Ammon's horn (tissue), 1 donor: ENCODE measurements around the gene MYPN.

Source experiments
- DNase-seq: peaks from one replicate; pipeline ENCODE4 v3.0.0-alpha.2; 2016; ENCODE audit warnings: low spot score

Gene MYPN

DNA sequence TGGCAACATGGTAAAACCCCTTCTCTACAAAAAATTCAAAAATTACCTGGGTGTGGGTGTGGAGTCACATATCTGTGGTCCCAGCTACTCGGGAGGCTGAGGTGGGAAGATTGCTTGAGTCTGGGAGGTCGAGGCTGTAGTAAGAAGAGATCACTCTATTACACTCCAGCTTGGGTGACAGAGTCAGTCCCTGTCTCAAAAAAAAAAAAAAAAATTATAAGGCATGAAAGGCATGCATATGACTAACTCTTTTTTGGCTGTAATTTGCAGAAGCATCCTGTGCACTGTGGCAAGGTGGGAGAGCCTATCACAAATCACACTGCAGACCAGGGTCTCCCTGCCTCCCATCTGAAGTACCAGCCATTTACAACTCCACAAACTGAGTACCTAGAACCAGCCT lies 14.1 kb upstream of the MYPN start:
- no peak for DNase-seq

DNA sequence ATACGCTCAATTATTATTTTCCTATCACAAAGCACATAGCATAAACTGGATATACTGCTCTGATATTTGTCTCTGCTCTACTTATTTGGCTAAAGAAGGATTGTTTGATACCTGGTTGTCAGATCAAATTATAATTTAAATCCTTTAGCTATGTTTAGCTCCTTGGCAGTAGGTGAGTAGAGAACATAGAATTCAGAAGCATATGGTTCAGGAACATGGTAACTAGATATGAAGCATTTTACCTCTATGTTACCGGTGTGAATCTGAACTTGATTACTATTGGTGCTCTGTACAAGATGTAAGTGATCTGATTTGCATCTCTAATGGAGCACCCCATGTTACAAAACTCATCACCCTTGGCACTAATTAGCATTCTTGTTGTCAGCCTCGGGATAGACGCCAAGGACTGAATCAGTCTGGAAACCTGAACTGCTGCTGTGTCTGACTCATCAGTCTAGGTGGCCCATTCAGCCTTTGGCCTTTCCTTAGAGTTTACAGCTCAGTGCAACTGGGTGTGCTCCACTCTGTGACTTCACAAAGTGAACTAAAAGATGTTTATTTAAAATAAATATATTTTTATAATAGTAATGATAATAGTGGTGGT lies 12.3 kb upstream of the MYPN start:
- DNase-seq: peak; percentile 28

GRCh38 chr10:68099736-68100135 lies 9.6 kb upstream of the MYPN start:
- no peak for DNase-seq

DNA sequence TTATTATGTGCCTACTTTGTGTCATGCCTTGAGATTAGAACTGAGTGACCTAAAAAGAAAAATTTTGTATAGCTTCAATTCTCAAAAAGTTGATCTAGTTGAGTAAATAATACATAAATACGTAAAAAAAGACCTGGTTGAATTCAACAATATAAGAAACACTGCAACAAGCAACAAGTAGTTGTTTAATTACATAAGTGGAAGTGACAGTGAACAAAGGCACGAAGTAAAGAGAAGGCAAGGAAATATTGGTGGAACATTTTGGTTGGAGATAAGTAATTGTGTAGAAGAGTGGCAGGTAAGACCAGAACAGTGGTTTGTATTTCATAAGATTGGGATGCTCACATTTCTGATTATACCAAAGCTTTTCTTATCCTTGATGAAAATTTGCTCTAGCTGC lies 8.2 kb upstream of the MYPN start:
- no peak for DNase-seq

DNA sequence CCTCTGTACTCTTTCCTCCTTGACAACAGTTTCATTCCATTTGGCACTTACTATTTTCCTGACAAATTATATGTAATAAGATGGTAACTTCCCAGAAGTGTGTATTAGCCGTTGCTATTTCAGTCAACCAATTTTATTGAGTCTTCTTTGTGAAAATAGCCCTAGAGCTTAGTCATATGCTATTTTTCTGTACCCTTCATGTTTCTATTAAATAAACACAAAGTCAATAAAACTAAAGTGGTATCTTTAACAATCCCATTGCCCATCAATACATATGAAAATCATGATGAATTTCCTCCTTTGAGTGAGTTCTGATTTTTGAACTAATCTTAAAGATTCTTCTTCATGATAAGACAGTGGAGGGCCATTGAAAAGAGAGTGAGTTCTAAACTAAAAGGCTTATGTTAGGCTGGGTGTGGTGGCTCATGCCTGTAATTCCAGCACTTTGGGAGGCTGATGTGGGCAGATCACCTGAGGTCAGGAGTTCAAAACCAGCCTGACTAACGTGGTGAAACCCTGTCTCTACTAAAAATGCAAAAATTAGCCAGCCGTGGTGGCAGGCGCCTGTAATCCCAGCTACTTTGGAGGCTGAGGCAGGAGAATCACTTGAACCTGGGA lies 5.9 kb upstream of the MYPN start:
- no peak for DNase-seq

DNA sequence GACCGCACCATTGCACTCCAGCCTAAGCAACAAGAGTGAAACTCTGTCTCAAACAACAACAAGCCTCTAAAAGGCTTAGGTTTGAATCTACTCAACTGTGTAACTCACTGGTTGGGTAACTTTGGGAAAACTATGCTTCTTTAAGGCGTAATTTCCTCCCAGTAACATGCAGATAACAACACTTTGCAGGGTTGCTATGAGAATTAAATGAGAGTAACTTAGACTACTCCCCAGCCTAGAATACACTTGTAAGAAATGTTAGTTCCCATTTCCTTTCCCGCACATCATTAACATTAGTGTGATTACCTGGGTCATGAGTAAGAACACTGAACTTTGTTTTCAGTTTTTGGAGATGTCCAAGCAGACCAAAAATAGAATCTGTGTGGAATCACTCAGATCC lies 5.4 kb upstream of the MYPN start:
- no peak for DNase-seq

GRCh38 chr10:68105820-68106219 lies 3.5 kb upstream of the MYPN start:
- peak; percentile 5 for DNase-seq

DNA sequence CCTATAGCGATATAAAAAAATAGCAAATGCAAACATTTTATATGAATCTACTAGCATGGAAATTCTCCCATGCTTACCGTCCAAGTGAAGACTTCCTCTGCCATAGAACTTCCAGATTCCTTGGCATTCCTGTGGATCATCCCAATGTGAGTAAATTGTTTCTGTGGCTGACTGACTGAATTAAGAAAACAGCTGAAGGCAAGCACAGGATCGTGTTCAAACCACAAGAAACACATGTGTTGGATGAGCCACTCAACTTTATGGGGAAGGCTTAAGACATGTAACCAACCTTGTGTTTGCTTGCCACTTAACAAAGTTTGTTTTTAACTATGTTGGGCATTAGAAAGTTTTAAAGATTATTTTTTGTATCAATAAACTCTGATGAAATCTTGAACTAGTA lies 2.6 kb upstream of the MYPN start:
- DNase-seq: no peak

- DNase-seq: no peak
Measured at GRCh38 chr10:68107651-68108050, 1.6 kb upstream of the MYPN start.

DNA sequence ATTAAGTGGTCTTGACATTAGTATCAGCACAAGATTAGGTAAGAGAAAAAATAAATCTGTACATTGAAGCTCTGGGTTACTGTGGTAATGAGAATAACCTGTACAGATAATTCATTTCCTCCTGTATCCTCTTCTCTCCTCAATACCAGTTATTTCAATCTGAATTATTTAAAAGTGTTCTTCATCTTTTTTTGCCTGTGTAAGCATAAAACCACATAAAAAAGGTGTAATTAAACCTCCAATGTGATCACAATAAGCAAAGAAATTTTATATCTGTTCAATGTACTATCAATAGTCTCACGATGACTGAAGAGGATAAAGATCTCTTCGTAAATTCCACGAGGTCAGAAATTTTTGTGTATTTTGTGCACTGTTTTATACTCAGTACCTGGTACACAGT lies 1.2 kb upstream of the MYPN start:
- DNase-seq: no peak

DNA sequence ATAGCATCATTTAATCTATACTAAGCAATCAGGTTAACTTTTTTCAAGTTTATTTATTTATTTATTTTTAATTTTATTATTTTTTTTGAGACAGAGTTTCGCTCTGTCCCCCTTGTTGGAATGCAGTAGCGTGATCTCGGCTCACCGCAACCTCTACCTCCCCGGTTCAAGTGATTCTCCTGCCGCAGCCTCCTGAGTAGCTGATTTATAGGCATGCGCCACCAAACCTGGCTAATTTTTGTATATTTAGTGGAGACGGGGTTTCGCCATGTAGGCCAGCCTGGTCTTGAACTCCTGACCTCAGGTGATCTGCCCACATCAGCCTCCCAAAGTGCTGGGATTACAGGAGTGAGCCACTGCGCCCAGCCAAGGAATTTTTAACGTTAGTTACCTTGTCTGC lies 635 bp upstream of the MYPN start:
- no peak for DNase-seq

DNA sequence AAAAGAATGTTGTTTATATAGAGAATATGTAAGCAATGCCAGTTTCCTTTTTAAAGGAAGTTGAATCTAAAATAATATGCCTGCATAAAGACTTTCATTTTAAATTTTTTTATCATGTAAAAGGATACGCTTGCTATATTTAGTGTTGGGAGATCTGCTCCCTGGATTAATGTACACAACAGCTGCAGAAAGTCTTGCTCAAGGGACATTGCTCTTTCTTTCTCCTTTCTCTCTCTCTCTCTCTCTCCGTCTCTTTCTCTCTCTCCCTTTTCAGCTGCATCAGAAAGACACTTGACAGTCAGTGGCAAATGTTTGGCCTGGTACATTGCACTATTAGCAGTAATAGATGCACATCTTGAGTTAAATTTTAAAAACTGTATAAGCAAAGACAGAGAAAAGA lies 739 bp downstream of the MYPN start:
- DNase-seq: no peak

- DNase-seq: no peak
Measured at GRCh38 chr10:68111584-68111983, 2.3 kb downstream of the MYPN start.

- DNase-seq: no peak
Measured at GRCh38 chr10:68112837-68113236, 3.5 kb downstream of the MYPN start.

DNA sequence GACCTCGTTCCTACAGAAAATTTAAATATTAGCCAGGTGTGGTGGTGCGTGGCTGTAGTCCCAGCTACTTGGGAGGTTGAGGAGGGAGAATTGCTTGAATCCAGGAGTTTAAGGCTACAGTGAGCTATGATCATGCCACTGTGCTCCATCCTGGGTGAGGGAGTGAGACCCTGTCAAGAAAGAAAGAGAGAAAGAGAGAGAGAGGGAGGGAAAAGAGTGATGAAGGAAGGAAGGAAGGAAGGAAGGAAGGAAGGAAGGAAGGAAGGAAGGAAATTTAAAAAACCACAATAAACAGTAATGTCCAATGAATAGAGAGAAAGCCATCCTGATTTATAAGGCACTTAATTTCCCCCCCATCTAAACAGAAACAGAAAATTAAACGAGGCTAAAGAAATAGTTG lies 9.4 kb downstream of the MYPN start:
- DNase-seq: no peak

DNA sequence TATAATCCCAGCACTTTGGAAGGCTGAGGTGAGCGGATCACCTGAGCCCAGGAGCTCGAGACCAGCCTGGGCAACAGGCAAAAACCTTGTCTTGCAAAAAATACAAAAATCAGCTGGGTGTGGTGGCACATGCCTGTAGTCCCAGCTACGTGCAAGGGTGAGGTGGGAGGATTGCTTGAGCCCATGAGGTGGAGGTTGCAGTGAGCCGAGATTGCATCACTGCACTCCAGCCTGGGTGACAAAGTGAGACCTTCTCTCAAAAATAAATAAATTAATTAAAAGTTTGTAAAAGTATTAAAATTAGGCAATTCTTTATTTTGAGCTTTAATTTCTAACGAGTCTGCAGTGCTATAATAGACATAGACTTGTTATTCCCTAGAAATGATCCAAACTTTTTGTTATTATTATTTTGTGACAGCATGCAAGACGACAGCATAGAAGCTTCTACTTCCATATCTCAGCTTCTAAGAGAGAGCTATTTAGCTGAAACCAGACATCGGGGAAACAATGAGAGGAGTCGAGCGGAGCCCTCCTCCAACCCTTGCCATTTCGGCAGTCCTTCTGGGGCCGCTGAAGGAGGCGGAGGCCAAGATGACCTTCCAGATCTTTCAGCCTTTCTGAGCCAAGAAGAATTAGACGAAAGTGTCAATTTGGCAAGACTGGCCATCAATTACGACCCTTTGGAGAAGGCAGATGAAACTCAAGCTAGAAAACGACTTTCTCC lies 11.9 kb downstream of the MYPN start:
- DNase-seq: no peak

DNA sequence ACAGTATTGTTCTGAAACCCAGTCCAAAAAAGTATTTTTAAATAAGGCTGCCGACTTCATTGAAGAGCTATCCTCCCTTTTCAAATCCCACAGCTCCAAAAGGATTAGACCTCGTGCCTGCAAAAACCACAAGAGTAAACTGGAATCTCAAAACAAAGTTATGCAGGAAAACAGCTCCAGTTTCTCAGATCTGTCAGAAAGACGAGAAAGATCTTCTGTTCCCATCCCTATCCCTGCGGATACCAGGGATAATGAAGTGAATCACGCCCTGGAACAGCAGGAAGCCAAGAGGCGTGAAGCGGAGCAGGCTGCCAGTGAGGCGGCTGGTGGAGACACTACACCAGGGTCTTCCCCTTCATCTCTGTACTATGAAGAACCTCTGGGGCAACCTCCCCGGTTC lies 12.6 kb downstream of the MYPN start:
- DNase-seq: no peak

DNA sequence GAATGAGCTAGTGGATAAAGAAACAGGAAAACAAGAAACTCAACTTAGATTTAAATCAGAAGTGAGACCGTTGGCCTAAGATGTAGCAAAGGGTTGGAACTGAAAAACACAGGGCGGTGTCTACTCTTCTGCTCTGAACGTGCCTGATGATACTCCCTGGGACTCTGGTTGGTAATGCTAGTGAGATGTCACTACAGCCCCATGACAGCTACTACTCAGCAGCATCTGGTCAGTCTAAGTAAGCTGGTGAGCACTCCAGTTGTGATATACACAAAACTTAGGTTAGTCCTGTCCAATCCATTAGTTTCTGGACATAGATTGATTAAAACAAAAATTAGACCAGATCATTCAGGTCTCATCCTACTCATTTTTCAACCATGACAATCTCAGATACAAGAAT lies 15.4 kb downstream of the MYPN start:
- no peak for DNase-seq

- DNase-seq: no peak
Measured at GRCh38 chr10:68125772-68126171, 16.5 kb downstream of the MYPN start.

GRCh38 chr10:68128015-68128414 lies 18.7 kb downstream of the MYPN start:
- DNase-seq: no peak

- DNase-seq: no peak
Measured at GRCh38 chr10:68132391-68132790, 23.1 kb downstream of the MYPN start.

DNA sequence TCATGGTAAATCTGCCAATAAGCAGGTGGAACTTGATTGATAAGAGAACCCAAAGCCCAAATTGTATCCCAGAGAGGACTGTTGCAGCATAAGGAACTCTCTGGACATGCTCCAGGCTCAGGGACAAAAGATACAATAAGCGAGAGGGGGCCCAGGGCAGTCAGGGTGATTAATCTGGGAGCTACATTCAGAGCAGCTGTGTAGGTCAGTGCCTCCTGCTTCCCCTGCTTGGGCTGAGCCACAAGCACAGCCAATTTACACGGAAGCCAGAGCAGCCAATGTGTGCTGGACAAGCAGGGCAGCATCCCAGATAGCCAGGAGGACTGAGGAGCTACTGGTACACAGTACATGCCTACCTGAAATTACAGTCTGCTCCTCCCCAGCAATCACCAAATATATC lies 24.2 kb downstream of the MYPN start:
- DNase-seq: no peak

DNA sequence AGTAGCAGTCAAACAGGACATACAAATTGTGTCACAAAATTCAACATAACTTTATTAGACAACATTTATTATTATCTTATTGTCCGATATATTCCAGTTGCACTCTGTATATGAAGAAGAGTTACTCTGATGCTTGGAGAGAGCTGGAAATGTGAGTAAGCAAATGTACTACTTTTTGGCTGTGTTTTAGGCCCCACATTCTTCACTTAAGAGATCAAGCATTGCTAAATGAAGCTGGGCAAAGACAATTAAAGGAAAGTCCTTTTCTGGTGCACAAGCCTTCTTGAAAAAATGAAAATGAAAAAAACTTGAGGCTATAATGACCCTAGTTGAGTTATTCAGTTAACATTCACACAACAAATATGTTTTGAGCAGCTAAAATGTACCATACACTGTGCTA lies 26.1 kb downstream of the MYPN start:
- DNase-seq: no peak
